Measurements from ENCODE around the gene FIGNL2. TPM values are rescaled to one million over a fixed set of nuclear protein-coding genes. Genes with fewer than 3 reads are reported as not detected.

Gene FIGNL2
- total and polyA plus RNA-seq, 11 donors, result 0.13 to 0.93 (median 0.35) TPM

GRCh38 chr12:51873251-51873994, 24.9 kb upstream of the FIGNL2 start:
- Histone ChIP-seq H3K4me1 (peaks cover 0 to 32% (median 10%) of the 10 kb centered on the region in 12 donors), H3K4me3 (no peak overlapping the region), H3K27ac (no peak overlapping the region), H3K27me3 (peaks cover 0 to 14% (median 8%) of the 10 kb centered on the region in 9 donors), H3K36me3 (no peaks in the 10 kb centered on the region), H3K9me3 (no peaks in the 10 kb centered on the region)
- DNase-seq (peak in 1 of 5 donors; percentile 44), ATAC-seq (no peak)
- 87 to 96% (median 87%) methylated on average over 8 of the region's 8 CpGs for WGBS, 4 donors
- TF ChIP-seq CTCF (IDR thresholded peaks at IDR 0.05) (no peak), POLR2A (IDR thresholded peaks at IDR 0.05) (no peak)
- intact Hi-C loops (cut with DNase I), result loop anchor here in 7 of 10 donors (5.0 to 10.0 kb wide), 10 partner anchors 49 to 451 kb away; partner anchors contain the start of gene SLC4A8 (in 3 of the 7)

GRCh38 chr12:51872689-51872981, 24.1 kb upstream of the FIGNL2 start:
- Histone ChIP-seq H3K27ac (no peak overlapping the region), H3K27me3 (peaks cover 0 to 18% (median 8%) of the 10 kb centered on the region in 9 donors), H3K9me3 (no peaks in the 10 kb centered on the region), H3K36me3 (no peaks in the 10 kb centered on the region), H3K4me1 (peaks cover 0 to 32% (median 10%) of the 10 kb centered on the region in 12 donors), H3K4me3 (no peak overlapping the region)
- no peak for DNase-seq
- WGBS, 4 donors, result 93 to 97% (median 96%) methylated on average over 3 of the region's 3 CpGs
- no peak for ATAC-seq
- TF ChIP-seq POLR2A (IDR thresholded peaks at IDR 0.05), result no peak
- TF ChIP-seq CTCF (IDR thresholded peaks at IDR 0.05), result no peak
- intact Hi-C loops (cut with DNase I), result loop anchor here in 7 of 10 donors (5.0 to 10.0 kb wide), 10 partner anchors 48 to 450 kb away; partner anchors contain the start of gene SLC4A8 (in 3 of the 7)

GRCh38 chr12:51871918-51872688, 23.6 kb upstream of the FIGNL2 start:
- intact Hi-C loops (cut with DNase I), result loop anchor here in 7 of 10 donors (2.0 to 10.0 kb wide), 11 partner anchors 21 to 450 kb away; partner anchors contain the start of gene SLC4A8 (in 3 of the 7)
- ATAC-seq (no peak), DNase-seq (peak in 1 of 5 donors; percentile 24)
- TF ChIP-seq POLR2A (IDR thresholded peaks at IDR 0.05) (no peak), CTCF (IDR thresholded peaks at IDR 0.05) (no peak)
- Histone ChIP-seq H3K4me1 (peaks cover 0 to 32% (median 10%) of the 10 kb centered on the region in 12 donors), H3K4me3 (no peak overlapping the region), H3K9me3 (no peaks in the 10 kb centered on the region), H3K36me3 (no peaks in the 10 kb centered on the region), H3K27me3 (peaks cover 0 to 18% (median 8%) of the 10 kb centered on the region in 9 donors), H3K27ac (no peak overlapping the region)
- WGBS, 4 donors, result 81 to 88% (median 86%) methylated on average over 17 of the region's 17 CpGs

- Histone ChIP-seq H3K4me3 (no peak overlapping the region), H3K4me1 (peaks cover 0 to 32% (median 10%) of the 10 kb centered on the region in 12 donors), H3K27ac (no peak overlapping the region), H3K36me3 (no peaks in the 10 kb centered on the region), H3K27me3 (peaks cover 0 to 18% (median 8%) of the 10 kb centered on the region in 9 donors), H3K9me3 (no peaks in the 10 kb centered on the region)
- WGBS, 4 donors, result 73 to 83% (median 79%) methylated on average over 5 to 6 of the region's 6 CpGs
- DNase-seq, result peak in 4 of 5 donors; percentile 51 to 79 (median 62)
- intact Hi-C loops (cut with DNase I), result loop anchor here in 7 of 10 donors (2.0 to 10.0 kb wide), 11 partner anchors 20 to 449 kb away; partner anchors contain the start of gene SLC4A8 (in 3 of the 7)
- ATAC-seq, result peak in 2 of 4 donors; percentile 49 to 60
- no peak for TF ChIP-seq POLR2A (IDR thresholded peaks at IDR 0.05)
- TF ChIP-seq CTCF (IDR thresholded peaks at IDR 0.05), result no peak
Observed at GRCh38 chr12:51871126-51871525, 22.6 kb upstream of the FIGNL2 start.
